ENCODE measurements around the gene HES6. TPM values are rescaled to one million over a fixed set of nuclear protein-coding genes. Genes with fewer than 3 reads are reported as not detected.

The HES6 gene
- 18.0 TPM for total RNA-seq

GRCh38 chr2:238239863-238240756 lies at the start of gene HES6:
TSS of gene HES6 (minus strand) at chr2:238240038. CDS start at chr2:238239905, 133 bp downstream.
- DNase-seq (ENCODE audit: low spot score) = peak; percentile 88

GRCh38 chr2:238289574-238289973 lies 49.7 kb upstream of the HES6 start:
- DNase-seq (ENCODE audit: low spot score) = no peak

GRCh38 chr2:238288650-238289573 lies 49.1 kb upstream of the HES6 start:
- DNase-seq (ENCODE audit: low spot score) = peak; percentile 99

GRCh38 chr2:238287737-238288649 lies 48.2 kb upstream of the HES6 start, which contains the start of gene PER2:
TSS of gene PER2 (minus strand) at chr2:238288610. CDS start at chr2:238277936, 10,674 bp downstream.
- DNase-seq (ENCODE audit: low spot score) = no peak

- no peak for DNase-seq (ENCODE audit: low spot score)
These were observed 47.3 kb upstream of the HES6 start for GRCh38 chr2:238286987-238287736.

GRCh38 chr2:238286551-238286950 lies 46.7 kb upstream of the HES6 start:
- peak; percentile 72 for DNase-seq (ENCODE audit: low spot score)

GRCh38 chr2:238286095-238286494 lies 46.3 kb upstream of the HES6 start:
- no peak for DNase-seq (ENCODE audit: low spot score)

- peak; percentile 90 for DNase-seq (ENCODE audit: low spot score)
These were observed 45.8 kb upstream of the HES6 start for GRCh38 chr2:238285653-238286082.

GRCh38 chr2:238284802-238285515 lies 45.1 kb upstream of the HES6 start:
- no peak for DNase-seq (ENCODE audit: low spot score)

- DNase-seq (ENCODE audit: low spot score) = no peak
These were observed 43.3 kb upstream of the HES6 start for GRCh38 chr2:238282861-238283738.

GRCh38 chr2:238281826-238282480 lies 42.1 kb upstream of the HES6 start:
- DNase-seq (ENCODE audit: low spot score) = no peak

GRCh38 chr2:238280083-238280825 lies 40.4 kb upstream of the HES6 start:
- no peak for DNase-seq (ENCODE audit: low spot score)

GRCh38 chr2:238279324-238279682 lies 39.5 kb upstream of the HES6 start:
- no peak for DNase-seq (ENCODE audit: low spot score)

- no peak for DNase-seq (ENCODE audit: low spot score)
These were observed 38.9 kb upstream of the HES6 start for GRCh38 chr2:238278626-238279323.

GRCh38 chr2:238277695-238278094 lies 37.9 kb upstream of the HES6 start:
- DNase-seq (ENCODE audit: low spot score) = no peak

- DNase-seq (ENCODE audit: low spot score) = no peak
These were observed 34.5 kb upstream of the HES6 start for GRCh38 chr2:238274152-238274865.
